H1 (cell line): ENCODE results near the gene KDM8. TPM values are rescaled to one million over a fixed set of nuclear protein-coding genes. Genes with fewer than 3 reads are reported as not detected.

Experiments
- BCL11A ChIP-seq, 2 experiments: IDR thresholded peaks; one replicate each; pipeline ENCODE4 v1.6.1; 2011; ENCODE audit warnings: low read depth in 2 of 2, low read length in 2 of 2, mild to moderate bottlenecking in 2 of 2
- CBX8 ChIP-seq: fragments of 300-800, 300-1000 bp; sonication (generic); IDR thresholded peaks from 2 replicates; pipeline ENCODE4 v1.7.1; 2016; ENCODE audit warnings: low read depth, low read length, borderline replicate concordance
- CEBPB ChIP-seq: IDR thresholded peaks from 2 replicates; pipeline ENCODE4 v1.6.1; 2012; ENCODE audit warnings: low read depth, low read length
- CHD2 ChIP-seq: IDR thresholded peaks from 2 replicates; pipeline ENCODE4 v1.6.1; 2012; ENCODE audit warnings: low read length, improper control_type of control experiment
- CTBP2 ChIP-seq: IDR thresholded peaks from 2 replicates; pipeline ENCODE4 v1.7.0; 2011; ENCODE audit warnings: borderline replicate concordance, mild to moderate bottlenecking, moderate library complexity, mixed read lengths, low read length; ENCODE audit not compliant: insufficient read depth, insufficient read length
- NRF1 ChIP-seq: IDR thresholded peaks from 2 replicates; pipeline ENCODE4 v1.6.1; 2011; ENCODE audit warnings: mild to moderate bottlenecking, low read depth, low read length, improper control_type of control experiment
- PHF8 ChIP-seq: fragments of 200-600 bp; sonication (generic); conservative IDR thresholded peaks from 2 replicates; pipeline ENCODE4 v1.7.1; 2012; ENCODE audit warnings: low read depth, mild to moderate bottlenecking, inconsistent platforms, low read length, moderate library complexity
- POLR2AphosphoS5 ChIP-seq: IDR thresholded peaks from 2 replicates; pipeline ENCODE4 v1.6.1; 2011; ENCODE audit warnings: low read depth, low read length
- RBBP5 ChIP-seq: IDR thresholded peaks from 2 replicates; pipeline ENCODE4 v1.7.1; 2012; ENCODE audit warnings: low read depth, mild to moderate bottlenecking, inconsistent platforms, low read length, moderate library complexity, borderline replicate concordance
- TAF1 ChIP-seq: IDR thresholded peaks from 2 replicates; pipeline ENCODE4 v1.6.1; 2011; ENCODE audit warnings: mild to moderate bottlenecking, low read depth, low read length
- TBP ChIP-seq: IDR thresholded peaks from 2 replicates; pipeline ENCODE4 v1.6.1; 2011; ENCODE audit warnings: low read depth, low read length, improper control_type of control experiment
- polyA plus RNA-seq, 7 experiments: library from polyadenylated mRNA; depleted of rRNA in 3 of 7; stranded (reverse) in 5 of 7; unstranded in 2 of 7; fragments of >200 nt in 5 of 7; fragments of 200-250 nt in 2 of 7; gene quantifications; 1 replicate in 5 of 7; 2 replicates in 1 of 7; 4 replicates in 1 of 7; pipeline versions ENCODE4 v1.2.1 to v1.2.3, GENCODE V29; 2011 to 2013; ENCODE audit warnings: missing spikeins in 2 of 7, mixed read lengths in 2 of 7
- total RNA-seq: library from RNA; stranded (reverse); fragmentation: NEBNext Ultra II Directional; extraction: Animal tissue kit (Norgen Biotek cat#: 25700); gene quantifications from 2 replicates; pipeline ENCODE4 v1.2.1, GENCODE V29; 2021

The KDM8 gene
- total and polyA plus RNA-seq, 2 of the 8 experiments (the other 6 are each of a cell fraction or from before 2014, with no cell fraction given), result 10.3 to 12.8 TPM

- peak; percentile 95 for TF ChIP-seq POLR2AphosphoS5
- peak; percentile 64 for TF ChIP-seq TBP
- TF ChIP-seq TAF1, result peak; percentile 85; the same call in 1 of the 2 replicates
- TF ChIP-seq RBBP5, result no peak; the same call in 1 of the 2 replicates
- no peak for TF ChIP-seq CEBPB
- TF ChIP-seq CBX8, result no peak
- TF ChIP-seq CHD2, result no peak
- no peak for TF ChIP-seq BCL11A (IDR thresholded peaks at IDR 0.05; ENCODE audit: low read depth in 2 of 2, low read length in 2 of 2)
- TF ChIP-seq PHF8, result peak; percentile 97
- TF ChIP-seq NRF1, result peak; percentile 99
- TF ChIP-seq CTBP2, result no peak
Measured at GRCh38 chr16:27203507-27204311, at the start of gene KDM8 (continued).
